Immature natural killer cell (primary cell): ENCODE results near the gene TET3. TPM values are rescaled to one million over a fixed set of nuclear protein-coding genes. Genes with fewer than 3 reads are reported as not detected.
"Not testable (repeated sequence)": the region's sequence is repeated elsewhere in the genome, so short reads cannot be mapped to it uniquely, and the experiment has no call there.

Source experiments
- DNase-seq, 3 donors: peaks; one replicate each; pipeline ENCODE4 v3.0.0; 2022; ENCODE audit warnings: mixed read lengths in 1 of 3
- H3K27ac Mint-ChIP-seq, 6 donors: one replicate each; pipeline ENCODE4 v1.8.0; 2020; ENCODE audit warnings: mixed read lengths in 6 of 6, mild to moderate bottlenecking in 5 of 6, inconsistent platforms in 4 of 6, moderate library complexity in 3 of 6
- H3K27me3 Mint-ChIP-seq, 3 donors: one replicate each; pipeline ENCODE4 v1.8.0; 2020 to 2021; ENCODE audit warnings: low read depth in 3 of 3, mild to moderate bottlenecking in 3 of 3, mixed read lengths in 3 of 3, moderate library complexity in 3 of 3, inconsistent platforms in 1 of 3
- H3K36me3 Mint-ChIP-seq, 3 donors: one replicate each; pipeline ENCODE4 v1.8.0; 2020; ENCODE audit warnings: mixed read lengths in 3 of 3, inconsistent platforms in 2 of 3, mild to moderate bottlenecking in 2 of 3
- H3K4me1 Mint-ChIP-seq, 2 donors: one replicate each; pipeline ENCODE4 v1.8.0; 2020; ENCODE audit warnings: inconsistent platforms in 2 of 2, mild to moderate bottlenecking in 2 of 2, mixed read lengths in 2 of 2, moderate library complexity in 1 of 2
- H3K4me3 Mint-ChIP-seq, 5 donors: one replicate each; pipeline ENCODE4 v1.8.0; 2020; ENCODE audit warnings: mild to moderate bottlenecking in 5 of 5, mixed read lengths in 5 of 5, inconsistent platforms in 3 of 5, moderate library complexity in 3 of 5
- H3K9me3 Mint-ChIP-seq, 6 donors: one replicate each; pipeline ENCODE4 v1.8.0; 2020; ENCODE audit warnings: mild to moderate bottlenecking in 6 of 6, mixed read lengths in 6 of 6, inconsistent platforms in 4 of 6, moderate library complexity in 3 of 6
- polyA plus RNA-seq, 3 donors: library from polyadenylated mRNA; unstranded; fragments of 300-500 nt; fragmentation: Illumina TruSeq; gene quantifications; one replicate each; pipeline ENCODE4 v1.2.3, GENCODE V29; 2021

Gene TET3
- polyA plus RNA-seq = 1 to 10 TPM in 1 of 3 donors, under 1 TPM in 1, not detected in 1; 0.16 to 1.2 TPM

DNA sequence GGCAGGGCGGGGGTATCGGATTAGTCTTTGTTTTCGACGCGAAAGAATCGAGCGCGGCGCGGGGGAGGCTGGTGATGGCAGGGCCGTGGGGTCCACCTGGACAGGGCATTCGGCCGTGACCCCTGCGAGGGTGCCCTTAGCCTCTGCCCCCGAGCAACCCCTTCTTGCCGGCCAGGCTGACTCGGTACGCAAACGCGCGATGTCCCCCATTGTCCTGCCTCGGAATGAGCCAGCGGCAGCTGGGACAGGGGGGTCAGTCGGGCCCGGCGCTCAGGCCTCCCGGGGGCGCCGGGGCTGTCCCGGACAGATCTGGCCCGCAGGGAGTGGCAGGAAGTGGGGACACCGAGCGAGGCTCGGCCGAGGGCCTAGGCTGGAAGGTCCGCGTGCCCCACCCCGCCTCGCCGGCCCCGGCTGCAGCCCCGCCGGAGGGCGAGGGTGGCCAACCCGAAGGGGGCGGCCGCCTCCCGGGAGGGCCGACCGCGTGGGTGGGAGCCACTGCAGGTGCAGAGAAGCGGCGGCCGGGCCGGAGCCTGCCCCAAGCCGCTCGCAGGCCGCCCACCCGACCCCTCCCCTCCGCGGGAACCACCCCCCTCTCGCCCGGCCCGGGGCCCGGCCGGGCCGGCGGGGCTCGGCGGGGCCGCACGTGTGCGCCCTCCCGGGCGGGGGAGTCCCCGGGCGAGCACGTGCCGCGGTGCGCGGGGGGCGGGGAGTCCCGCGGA, at the start of gene TET3:
TET3 (plus strand) TSS at position 708 of the 719 bp plus-strand sequence. CDS start 1,494 bp downstream, outside the sequence.
- peaks cover 59 to 67% of the 10 kb centered on the region in 2 donors for H3K4me1 Mint-ChIP-seq
- H3K36me3 Mint-ChIP-seq = peaks cover 3% of the 10 kb centered on the region in 3 donors
- peak within 1 kb of the TSS; percentile 40 to 91 (median 86) for H3K27ac Mint-ChIP-seq
- peak within 1 kb of the TSS; percentile 78 to 87 (median 81) for H3K4me3 Mint-ChIP-seq
- DNase-seq = peak; percentile 32 to 37 (median 35)
- peaks cover 11 to 25% (median 16%) of the 10 kb centered on the region in 3 donors for H3K27me3 Mint-ChIP-seq
- H3K9me3 Mint-ChIP-seq = no peaks in the 10 kb centered on the region

DNA sequence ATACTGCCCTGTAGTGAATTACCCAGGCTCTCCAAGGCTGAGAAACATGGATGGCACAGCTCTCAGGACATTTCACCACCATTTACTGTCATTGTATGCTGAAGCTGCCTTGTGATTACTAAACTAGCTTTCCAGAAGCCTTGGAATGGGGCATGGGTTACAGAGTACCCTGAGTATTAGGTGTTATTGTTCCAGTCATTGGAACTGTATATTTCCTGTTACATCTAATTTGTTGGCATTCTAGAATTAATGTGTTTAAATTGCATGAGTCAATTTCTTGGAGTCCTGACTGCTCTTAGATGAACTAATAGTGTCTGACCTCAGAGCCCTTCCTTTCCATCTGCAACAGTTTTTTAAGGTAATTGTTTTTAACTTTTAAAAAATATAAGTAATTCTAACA, 49.1 kb upstream of the TET3 start:
- Mint-ChIP-seq H3K27ac (no peak overlapping the region), H3K27me3 (peaks cover 0 to 2% (median 0%) of the 10 kb centered on the region in 3 donors), H3K36me3 (peaks cover 4 to 11% (median 6%) of the 10 kb centered on the region in 3 donors), H3K4me3 (no peak overlapping the region), H3K9me3 (no peaks in the 10 kb centered on the region), H3K4me1 (peaks cover 75 to 90% of the 10 kb centered on the region in 2 donors)
- no peak for DNase-seq

GRCh38 chr2:73937103-73937885, 47.4 kb upstream of the TET3 start:
- Mint-ChIP-seq H3K9me3 (no peaks in the 10 kb centered on the region), H3K4me1 (peaks cover 68 to 89% of the 10 kb centered on the region in 2 donors), H3K4me3 (no peak overlapping the region), H3K27ac (peak overlapping the region; percentile 5 to 60 (median 20)), H3K27me3 (peaks cover 0 to 1% (median 0%) of the 10 kb centered on the region in 3 donors), H3K36me3 (peaks cover 4 to 8% (median 8%) of the 10 kb centered on the region in 3 donors)
- no peak for DNase-seq

DNA sequence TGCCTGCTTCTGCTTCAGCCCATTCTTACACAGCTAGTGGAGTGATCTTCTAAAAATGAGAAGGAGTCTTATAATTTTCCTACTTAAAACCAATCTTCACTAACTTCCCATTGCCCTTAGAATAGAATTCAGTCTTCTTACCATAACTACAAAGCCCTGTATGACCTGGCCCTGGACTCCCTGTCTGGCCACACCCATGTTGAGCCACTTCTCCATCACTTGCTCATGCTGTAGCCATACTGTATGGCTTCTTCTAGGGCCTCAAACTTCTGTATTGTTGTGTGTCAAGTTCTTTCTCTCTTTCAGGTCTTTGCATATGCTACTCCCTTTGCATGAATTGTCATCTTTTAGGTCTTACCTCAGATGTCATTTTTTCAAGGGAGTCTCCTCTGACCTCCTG, 46.8 kb upstream of the TET3 start:
- no peak for DNase-seq
- peak overlapping the region in 4 of 6 donors; percentile 5 to 48 (median 20) for H3K27ac Mint-ChIP-seq
- H3K27me3 Mint-ChIP-seq = peaks cover 0 to 1% (median 0%) of the 10 kb centered on the region in 3 donors
- H3K4me3 Mint-ChIP-seq = no peak overlapping the region
- peaks cover 64 to 89% of the 10 kb centered on the region in 2 donors for H3K4me1 Mint-ChIP-seq
- H3K36me3 Mint-ChIP-seq = peaks cover 4 to 8% (median 8%) of the 10 kb centered on the region in 3 donors
- no peaks in the 10 kb centered on the region for H3K9me3 Mint-ChIP-seq

- Mint-ChIP-seq H3K4me1 (peaks cover 57 to 81% of the 10 kb centered on the region in 2 donors), H3K9me3 (no peaks in the 10 kb centered on the region), H3K36me3 (peaks cover 4 to 8% (median 5%) of the 10 kb centered on the region in 3 donors), H3K27ac (peak overlapping the region in 2 of 6 donors; percentile 29 to 39), H3K4me3 (no peak overlapping the region), H3K27me3 (no peaks in the 10 kb centered on the region)
- DNase-seq = no peak
These were observed 45.9 kb upstream of the TET3 start for GRCh38 chr2:73938718-73939352.

DNA sequence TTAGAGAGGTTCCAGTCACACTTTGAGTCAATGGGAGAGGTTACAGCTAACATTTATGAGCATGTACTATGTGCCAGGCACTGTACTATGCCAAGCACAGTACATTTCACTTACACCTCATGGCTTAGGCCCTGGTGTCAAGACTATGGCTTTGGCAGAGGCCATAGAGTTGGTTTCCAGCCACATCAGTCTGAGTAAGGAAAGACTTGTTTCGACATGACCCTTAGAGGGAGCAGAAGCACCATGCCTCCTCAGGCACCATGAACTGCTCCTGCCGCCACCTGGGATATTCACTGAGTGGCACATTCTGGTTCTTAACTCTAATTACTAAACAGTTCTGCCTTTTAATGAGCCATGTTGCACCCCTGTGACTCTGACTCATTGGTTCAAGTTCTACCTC, 45.3 kb upstream of the TET3 start:
- DNase-seq = no peak
- Mint-ChIP-seq H3K4me3 (no peak overlapping the region), H3K9me3 (no peaks in the 10 kb centered on the region), H3K4me1 (peaks cover 58 to 82% of the 10 kb centered on the region in 2 donors), H3K27me3 (no peaks in the 10 kb centered on the region), H3K27ac (peak overlapping the region in 4 of 6 donors; percentile 9 to 59 (median 30)), H3K36me3 (peaks cover 4 to 8% (median 5%) of the 10 kb centered on the region in 3 donors)

- H3K4me1 Mint-ChIP-seq = peaks cover 64 to 87% of the 10 kb centered on the region in 2 donors
- not testable (repeated sequence) for H3K4me3 Mint-ChIP-seq, H3K9me3 Mint-ChIP-seq, H3K27me3 Mint-ChIP-seq, H3K36me3 Mint-ChIP-seq, DNase-seq
- peak overlapping the region in 1 of 6 donors; percentile 41 for H3K27ac Mint-ChIP-seq
These were observed 44.6 kb upstream of the TET3 start for GRCh38 chr2:73940066-73940465.

- peaks cover under 1 to 15% (median 8%) of the 10 kb centered on the region in 3 donors for H3K36me3 Mint-ChIP-seq
- H3K9me3 Mint-ChIP-seq = no peaks in the 10 kb centered on the region
- peaks cover 49 to 76% of the 10 kb centered on the region in 2 donors for H3K4me1 Mint-ChIP-seq
- H3K27me3 Mint-ChIP-seq = no peaks in the 10 kb centered on the region
- H3K4me3 Mint-ChIP-seq = no peak overlapping the region
- no peak for DNase-seq
- H3K27ac Mint-ChIP-seq = no peak overlapping the region
These were observed 42.0 kb upstream of the TET3 start for GRCh38 chr2:73942664-73943063.

- no peaks in the 10 kb centered on the region for H3K9me3 Mint-ChIP-seq
- H3K27me3 Mint-ChIP-seq = no peaks in the 10 kb centered on the region
- H3K4me3 Mint-ChIP-seq = no peak overlapping the region
- peak overlapping the region in 2 of 6 donors; percentile 28 to 53 for H3K27ac Mint-ChIP-seq
- H3K36me3 Mint-ChIP-seq = peaks cover 11 to 26% (median 11%) of the 10 kb centered on the region in 3 donors
- H3K4me1 Mint-ChIP-seq = peaks cover 37 to 66% of the 10 kb centered on the region in 2 donors
- DNase-seq = no peak
These were observed 40.0 kb upstream of the TET3 start for GRCh38 chr2:73944714-73945113.

GRCh38 chr2:73946215-73946614, 38.5 kb upstream of the TET3 start:
- Mint-ChIP-seq H3K4me1 (peaks cover 25 to 56% of the 10 kb centered on the region in 2 donors), H3K4me3 (no peak overlapping the region), H3K27me3 (no peaks in the 10 kb centered on the region), H3K36me3 (peaks cover 11 to 33% (median 13%) of the 10 kb centered on the region in 3 donors), H3K27ac (peak overlapping the region in 2 of 6 donors; percentile 46 to 51), H3K9me3 (no peaks in the 10 kb centered on the region)
- no peak for DNase-seq

GRCh38 chr2:73946666-73947065, 38.0 kb upstream of the TET3 start:
- Mint-ChIP-seq H3K9me3 (no peaks in the 10 kb centered on the region), H3K4me3 (no peak overlapping the region), H3K4me1 (peaks cover 22 to 56% of the 10 kb centered on the region in 2 donors), H3K27me3 (no peaks in the 10 kb centered on the region), H3K27ac (peak overlapping the region in 2 of 6 donors; percentile 51 to 64), H3K36me3 (peaks cover 16 to 37% (median 17%) of the 10 kb centered on the region in 3 donors)
- no peak for DNase-seq

- Mint-ChIP-seq H3K9me3 (no peaks in the 10 kb centered on the region), H3K27ac (no peak overlapping the region), H3K27me3 (peaks cover 0 to 2% (median 0%) of the 10 kb centered on the region in 3 donors), H3K4me3 (no peak overlapping the region), H3K36me3 (peaks cover 23 to 46% (median 24%) of the 10 kb centered on the region in 3 donors), H3K4me1 (peaks cover 21 to 49% of the 10 kb centered on the region in 2 donors)
- DNase-seq = no peak
These were observed 37.2 kb upstream of the TET3 start for GRCh38 chr2:73947412-73948018.

DNA sequence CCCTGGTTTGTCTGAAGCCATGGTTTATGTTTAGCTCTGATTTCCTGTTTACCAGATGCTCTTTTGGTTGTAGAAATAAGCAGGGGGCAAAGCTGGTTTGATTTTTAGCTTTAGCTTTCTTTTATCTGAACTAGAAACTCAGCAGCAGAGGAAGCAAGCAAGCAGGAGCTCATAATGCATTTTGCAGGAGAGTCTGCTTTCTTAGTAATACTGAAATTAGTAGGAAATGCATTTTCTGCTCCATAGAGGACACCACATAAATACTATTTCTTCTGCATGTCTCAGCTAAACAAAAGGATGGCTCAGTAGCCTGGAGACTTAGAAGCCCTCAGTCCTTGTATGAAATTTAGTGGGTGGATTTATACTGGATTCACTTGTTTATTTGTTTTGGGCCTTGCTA, 34.9 kb upstream of the TET3 start:
- Mint-ChIP-seq H3K9me3 (no peaks in the 10 kb centered on the region), H3K27ac (no peak overlapping the region), H3K4me1 (peaks cover 17 to 35% of the 10 kb centered on the region in 2 donors), H3K27me3 (peaks cover 0 to 2% (median 0%) of the 10 kb centered on the region in 3 donors), H3K36me3 (peaks cover 32 to 57% (median 32%) of the 10 kb centered on the region in 3 donors), H3K4me3 (no peak overlapping the region)
- DNase-seq = no peak
